AG20443 (cell line): ENCODE results near the gene YBX2.

Experiments
- DNase-seq: peaks from one replicate; pipeline ENCODE4 v3.0.0; 2012; ENCODE audit warnings: low spot score, mixed read lengths

The YBX2 gene

GRCh38 chr17:7322520-7323194 is 28.2 kb upstream of the YBX2 start:
- DNase-seq, result no peak

- no peak for DNase-seq
These were observed 27.0 kb upstream of the YBX2 start for GRCh38 chr17:7321466-7321865.

- no peak for DNase-seq
These were observed 23.9 kb upstream of the YBX2 start for GRCh38 chr17:7318121-7318860.

- no peak for DNase-seq
These were observed 22.8 kb upstream of the YBX2 start for GRCh38 chr17:7317161-7317803.

- DNase-seq, result no peak
These were observed 21.3 kb upstream of the YBX2 start for GRCh38 chr17:7315570-7316235.

GRCh38 chr17:7314719-7315569 is 20.5 kb upstream of the YBX2 start, which contains the start of gene GPS2:
Gene GPS2, minus strand, starts transcription at chr17:7315360. Its CDS starts 308 bp downstream, at chr17:7315052.
- peak; percentile 93 for DNase-seq

- no peak for DNase-seq
These were observed 19.7 kb upstream of the YBX2 start for GRCh38 chr17:7313890-7314718.

GRCh38 chr17:7313088-7313889 is 18.9 kb upstream of the YBX2 start:
- DNase-seq, result no peak

- no peak for DNase-seq
These were observed 18.1 kb upstream of the YBX2 start for GRCh38 chr17:7312432-7313087.

GRCh38 chr17:7311110-7311705 is 16.8 kb upstream of the YBX2 start:
- no peak for DNase-seq

- no peak for DNase-seq
These were observed 15.2 kb upstream of the YBX2 start for GRCh38 chr17:7309628-7310027.

GRCh38 chr17:7308625-7309433 is 14.4 kb upstream of the YBX2 start:
- DNase-seq, result peak; percentile 79

GRCh38 chr17:7307686-7308624 is 13.5 kb upstream of the YBX2 start:
- DNase-seq, result peak; percentile 57

GRCh38 chr17:7306911-7307685 is 12.7 kb upstream of the YBX2 start, which contains the start of gene EIF5A:
Gene EIF5A, plus strand, starts transcription at chr17:7307628. Its CDS starts 2,008 bp downstream, at chr17:7309636.
- peak; percentile 100 for DNase-seq

- DNase-seq, result no peak
These were observed 9.7 kb upstream of the YBX2 start for GRCh38 chr17:7304179-7304578.
